ENCODE results near the gene FAM72A.
"Not testable (repeated sequence)": the region's sequence is repeated elsewhere in the genome, so short reads cannot be mapped to it uniquely, and the experiment has no call there.

The FAM72A gene

GRCh38 chr1:206202789-206203363 is at the start of gene FAM72A:
Gene FAM72A (minus strand): TSS chr1:206202839. CDS start chr1:206202025, 814 bp downstream.
- peak within 1 kb of the TSS in 1 of 2 donors; percentile 49 for H3K4me3 ChIP-seq (ENCODE audit: low read length in 2 of 2)
- not testable (repeated sequence) for H3K27me3 ChIP-seq (ENCODE audit: control insufficient read depth in 1 of 2, insufficient read depth in 2 of 2, low read length in 2 of 2)

GRCh38 chr1:206250953-206251681 is 48.5 kb upstream of the FAM72A start:
- H3K27ac ChIP-seq (ENCODE audit: low read length); H3K4me3 ChIP-seq (ENCODE audit: low read length in 2 of 2): not testable (repeated sequence)

More at GRCh38 chr1:206202789-206203363, at the start of gene FAM72A:
- H3K9ac ChIP-seq (ENCODE audit: low read length in 2 of 2); H3K27ac ChIP-seq (ENCODE audit: low read length); H3K9me3 ChIP-seq (ENCODE audit: control insufficient read depth in 2 of 2, low read length in 2 of 2); H3K36me3 ChIP-seq (ENCODE audit: control insufficient read depth in 2 of 2, insufficient read depth in 2 of 2, low read length in 2 of 2); H3K4me1 ChIP-seq (ENCODE audit: control insufficient read depth, insufficient read depth, low read length): not testable (repeated sequence)

DNA sequence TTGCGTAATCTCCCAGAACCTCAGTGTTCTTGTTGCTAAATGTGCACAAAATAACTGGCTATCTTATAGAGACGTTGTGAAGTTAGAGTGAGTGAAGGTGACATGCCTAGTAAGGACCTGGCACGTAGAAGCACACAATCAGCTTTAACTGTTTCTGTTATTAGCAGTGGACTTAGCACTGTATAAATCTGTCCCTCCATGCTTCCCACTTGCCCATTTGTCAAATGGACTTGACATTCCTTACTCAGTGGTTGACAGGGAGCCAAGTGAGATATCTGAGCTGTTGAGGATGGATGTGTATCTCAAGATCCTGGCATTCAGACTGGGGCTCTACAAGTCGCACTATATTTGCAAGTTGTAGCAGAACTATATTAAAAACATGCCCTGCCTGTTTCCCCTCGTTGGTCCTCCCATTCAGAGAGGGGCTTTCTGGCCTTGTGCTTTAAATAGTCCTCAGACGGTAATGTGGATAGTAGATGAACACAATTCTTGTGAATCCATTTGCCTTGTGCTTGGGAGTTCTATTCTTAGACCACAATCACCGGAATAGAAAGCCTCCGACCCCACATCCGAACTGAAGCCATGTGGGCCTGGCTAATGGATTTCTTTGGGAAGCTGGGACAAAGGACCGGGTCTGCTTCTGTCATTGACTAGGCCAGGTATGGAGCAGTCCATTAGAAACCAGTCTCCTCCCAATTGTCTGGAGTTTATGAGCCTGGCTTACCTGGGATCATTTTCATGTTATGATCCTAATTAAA is 43.7 kb upstream of the FAM72A start:
- H3K27me3 ChIP-seq (ENCODE audit: control insufficient read depth in 1 of 2, insufficient read depth in 2 of 2, low read length in 2 of 2); H3K4me3 ChIP-seq (ENCODE audit: low read length in 2 of 2); H3K9ac ChIP-seq (ENCODE audit: low read length in 2 of 2); H3K36me3 ChIP-seq (ENCODE audit: control insufficient read depth in 2 of 2, insufficient read depth in 2 of 2, low read length in 2 of 2); H3K9me3 ChIP-seq (ENCODE audit: control insufficient read depth in 2 of 2, low read length in 2 of 2); H3K4me1 ChIP-seq (ENCODE audit: control insufficient read depth, insufficient read depth, low read length); H3K27ac ChIP-seq (ENCODE audit: low read length): not testable (repeated sequence)

More at GRCh38 chr1:206250953-206251681, 48.5 kb upstream of the FAM72A start:
- H3K9ac ChIP-seq (ENCODE audit: low read length in 2 of 2); H3K9me3 ChIP-seq (ENCODE audit: control insufficient read depth in 2 of 2, low read length in 2 of 2); H3K36me3 ChIP-seq (ENCODE audit: control insufficient read depth in 2 of 2, insufficient read depth in 2 of 2, low read length in 2 of 2); H3K4me1 ChIP-seq (ENCODE audit: control insufficient read depth, insufficient read depth, low read length); H3K27me3 ChIP-seq (ENCODE audit: control insufficient read depth in 1 of 2, insufficient read depth in 2 of 2, low read length in 2 of 2): not testable (repeated sequence)

GRCh38 chr1:206245479-206245878 is 42.8 kb upstream of the FAM72A start:
- not testable (repeated sequence) for H3K27me3 ChIP-seq (ENCODE audit: control insufficient read depth in 1 of 2, insufficient read depth in 2 of 2, low read length in 2 of 2); H3K9ac ChIP-seq (ENCODE audit: low read length in 2 of 2)

DNA sequence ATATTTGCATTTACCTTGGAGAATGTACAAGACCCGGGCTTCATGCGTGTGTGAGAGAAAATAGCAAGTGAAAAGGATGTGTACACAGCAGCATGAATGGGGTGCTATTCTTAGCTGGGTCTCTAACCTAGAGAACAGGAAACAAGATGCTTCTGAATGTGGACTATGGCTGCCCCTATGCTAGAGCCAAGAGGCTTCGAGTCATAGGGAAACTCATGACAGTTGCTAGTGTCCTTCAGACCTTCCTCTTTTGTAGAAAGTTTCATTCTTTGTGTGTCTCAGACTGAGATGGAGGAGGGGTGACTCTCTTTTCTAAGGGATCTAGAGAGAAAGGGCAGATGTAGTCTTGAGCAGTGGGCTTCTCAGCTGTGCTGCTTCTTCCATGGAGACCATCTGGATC is 40.7 kb upstream of the FAM72A start:
- not testable (repeated sequence) for H3K4me3 ChIP-seq (ENCODE audit: low read length in 2 of 2); H3K27me3 ChIP-seq (ENCODE audit: control insufficient read depth in 1 of 2, insufficient read depth in 2 of 2, low read length in 2 of 2); H3K9me3 ChIP-seq (ENCODE audit: control insufficient read depth in 2 of 2, low read length in 2 of 2); H3K36me3 ChIP-seq (ENCODE audit: control insufficient read depth in 2 of 2, insufficient read depth in 2 of 2, low read length in 2 of 2); H3K27ac ChIP-seq (ENCODE audit: low read length); H3K9ac ChIP-seq (ENCODE audit: low read length in 2 of 2); H3K4me1 ChIP-seq (ENCODE audit: control insufficient read depth, insufficient read depth, low read length)

More at GRCh38 chr1:206245479-206245878, 42.8 kb upstream of the FAM72A start:
- H3K4me3 ChIP-seq (ENCODE audit: low read length in 2 of 2); H3K4me1 ChIP-seq (ENCODE audit: control insufficient read depth, insufficient read depth, low read length); H3K9me3 ChIP-seq (ENCODE audit: control insufficient read depth in 2 of 2, low read length in 2 of 2); H3K36me3 ChIP-seq (ENCODE audit: control insufficient read depth in 2 of 2, insufficient read depth in 2 of 2, low read length in 2 of 2); H3K27ac ChIP-seq (ENCODE audit: low read length): not testable (repeated sequence)

- not testable (repeated sequence) for H3K9ac ChIP-seq (ENCODE audit: low read length in 2 of 2); H3K27ac ChIP-seq (ENCODE audit: low read length); H3K9me3 ChIP-seq (ENCODE audit: control insufficient read depth in 2 of 2, low read length in 2 of 2); H3K4me1 ChIP-seq (ENCODE audit: control insufficient read depth, insufficient read depth, low read length); H3K4me3 ChIP-seq (ENCODE audit: low read length in 2 of 2); H3K27me3 ChIP-seq (ENCODE audit: control insufficient read depth in 1 of 2, insufficient read depth in 2 of 2, low read length in 2 of 2); H3K36me3 ChIP-seq (ENCODE audit: control insufficient read depth in 2 of 2, insufficient read depth in 2 of 2, low read length in 2 of 2)
These were observed 37.6 kb upstream of the FAM72A start for GRCh38 chr1:206240288-206240687.

DNA sequence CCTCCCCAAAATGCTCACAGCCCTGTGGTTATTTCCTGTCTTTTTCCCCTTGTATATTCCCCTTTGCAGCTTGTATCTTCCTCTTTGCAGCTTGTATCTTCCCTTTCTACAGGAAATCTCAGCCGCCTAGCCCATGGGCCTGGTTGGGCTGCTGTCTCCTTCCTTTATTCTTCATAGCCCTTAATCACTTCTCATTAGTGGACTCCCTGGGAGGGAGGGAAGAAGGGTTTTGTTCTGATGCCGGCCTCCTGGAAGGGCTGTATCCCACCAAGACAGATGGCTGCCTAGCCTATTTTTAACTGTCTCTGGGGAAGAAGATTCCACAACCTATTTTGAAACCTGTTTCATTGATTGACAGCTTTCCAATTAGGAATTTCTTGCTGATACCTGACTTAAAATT is 32.6 kb upstream of the FAM72A start:
- H3K4me1 ChIP-seq (ENCODE audit: control insufficient read depth, insufficient read depth, low read length); H3K27ac ChIP-seq (ENCODE audit: low read length): not testable (repeated sequence)

GRCh38 chr1:206234189-206234916 is 31.7 kb upstream of the FAM72A start:
- not testable (repeated sequence) for H3K27ac ChIP-seq (ENCODE audit: low read length); H3K4me3 ChIP-seq (ENCODE audit: low read length in 2 of 2); H3K4me1 ChIP-seq (ENCODE audit: control insufficient read depth, insufficient read depth, low read length); H3K36me3 ChIP-seq (ENCODE audit: control insufficient read depth in 2 of 2, insufficient read depth in 2 of 2, low read length in 2 of 2); H3K9me3 ChIP-seq (ENCODE audit: control insufficient read depth in 2 of 2, low read length in 2 of 2); H3K9ac ChIP-seq (ENCODE audit: low read length in 2 of 2); H3K27me3 ChIP-seq (ENCODE audit: control insufficient read depth in 1 of 2, insufficient read depth in 2 of 2, low read length in 2 of 2)

More for the DNA sequence above, 32.6 kb upstream of the FAM72A start:
- not testable (repeated sequence) for H3K9ac ChIP-seq (ENCODE audit: low read length in 2 of 2); H3K4me3 ChIP-seq (ENCODE audit: low read length in 2 of 2); H3K9me3 ChIP-seq (ENCODE audit: control insufficient read depth in 2 of 2, low read length in 2 of 2); H3K36me3 ChIP-seq (ENCODE audit: control insufficient read depth in 2 of 2, insufficient read depth in 2 of 2, low read length in 2 of 2); H3K27me3 ChIP-seq (ENCODE audit: control insufficient read depth in 1 of 2, insufficient read depth in 2 of 2, low read length in 2 of 2)

DNA sequence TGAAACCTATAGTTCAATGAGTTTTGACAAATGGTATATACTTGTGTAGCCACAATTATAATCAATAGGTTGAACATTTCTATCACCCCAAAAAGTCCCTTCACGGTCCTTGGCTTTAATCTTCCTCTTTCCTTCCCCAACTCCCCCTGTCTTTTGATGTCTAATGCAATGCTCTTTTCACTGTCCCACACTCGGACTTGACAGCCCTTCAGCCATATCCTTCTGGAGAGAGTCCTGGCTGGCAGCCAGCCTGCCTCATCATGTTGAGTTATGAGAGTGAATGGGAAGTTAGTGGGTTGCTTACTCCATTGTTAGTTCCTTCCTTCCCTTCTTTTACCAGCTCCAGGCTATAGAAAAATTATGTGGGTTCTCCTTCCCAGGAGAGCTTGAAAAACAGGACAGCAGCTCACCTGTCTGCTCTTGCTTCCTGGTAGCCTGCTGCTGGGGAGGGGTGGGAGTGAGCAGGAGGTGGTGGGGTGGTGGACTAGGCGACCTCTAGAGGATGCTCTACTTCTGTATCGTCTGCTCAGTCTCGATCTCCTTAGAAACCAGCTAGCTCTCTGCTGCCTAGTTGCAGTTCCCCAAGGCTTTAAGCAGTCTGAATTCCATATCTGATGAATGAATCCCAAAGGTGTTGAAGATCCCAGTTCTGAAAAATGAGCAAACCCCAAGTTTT is 30.5 kb upstream of the FAM72A start:
- not testable (repeated sequence) for H3K27ac ChIP-seq (ENCODE audit: low read length); H3K4me3 ChIP-seq (ENCODE audit: low read length in 2 of 2); H3K9ac ChIP-seq (ENCODE audit: low read length in 2 of 2); H3K27me3 ChIP-seq (ENCODE audit: control insufficient read depth in 1 of 2, insufficient read depth in 2 of 2, low read length in 2 of 2); H3K36me3 ChIP-seq (ENCODE audit: control insufficient read depth in 2 of 2, insufficient read depth in 2 of 2, low read length in 2 of 2); H3K9me3 ChIP-seq (ENCODE audit: control insufficient read depth in 2 of 2, low read length in 2 of 2); H3K4me1 ChIP-seq (ENCODE audit: control insufficient read depth, insufficient read depth, low read length)

DNA sequence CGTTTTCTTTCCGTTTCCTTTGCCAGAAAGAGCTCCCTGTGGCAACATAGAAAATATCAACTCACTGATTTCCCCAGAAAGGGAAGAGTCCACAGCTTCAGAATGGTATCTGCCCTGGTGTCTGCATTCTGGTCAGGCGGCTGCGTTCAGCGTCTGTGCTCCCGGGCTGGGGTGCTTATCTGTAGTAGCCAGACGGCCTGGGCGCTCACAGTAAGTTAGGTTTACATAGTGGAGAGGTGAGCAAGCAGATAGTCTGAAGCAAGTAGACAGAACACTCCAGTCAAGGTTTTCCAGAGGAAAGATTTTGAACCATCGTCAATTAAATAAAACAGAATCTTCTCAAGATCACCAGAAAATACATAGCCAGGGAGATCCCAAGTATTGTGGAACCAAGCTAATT is 29.4 kb upstream of the FAM72A start:
- not testable (repeated sequence) for H3K4me1 ChIP-seq (ENCODE audit: control insufficient read depth, insufficient read depth, low read length); H3K27me3 ChIP-seq (ENCODE audit: control insufficient read depth in 1 of 2, insufficient read depth in 2 of 2, low read length in 2 of 2); H3K36me3 ChIP-seq (ENCODE audit: control insufficient read depth in 2 of 2, insufficient read depth in 2 of 2, low read length in 2 of 2); H3K27ac ChIP-seq (ENCODE audit: low read length); H3K4me3 ChIP-seq (ENCODE audit: low read length in 2 of 2); H3K9ac ChIP-seq (ENCODE audit: low read length in 2 of 2); H3K9me3 ChIP-seq (ENCODE audit: control insufficient read depth in 2 of 2, low read length in 2 of 2)

Data from stomach smooth muscle (tissue), 2 donors.